H9 (cell line): ENCODE results near the gene CD84. TPM values are rescaled to one million over a fixed set of nuclear protein-coding genes. Genes with fewer than 3 reads are reported as not detected.

ENCODE experiments used
- DNase-seq: peaks from one replicate; pipeline ENCODE4 v3.0.0-alpha.2; 2017
- H2AFZ ChIP-seq: one replicate; pipeline ENCODE4 v1.6.1; 2013; ENCODE audit warnings: mild to moderate bottlenecking, low read length, control low read depth, moderate library complexity
- H2AK5ac ChIP-seq: 2 replicates; pipeline ENCODE4 v1.6.1; 2013; ENCODE audit warnings: low read length, control low read depth, mixed read lengths; ENCODE audit not compliant: insufficient read length
- H2BK120ac ChIP-seq: one replicate; pipeline ENCODE4 v1.6.1; 2013; ENCODE audit warnings: low read depth, mild to moderate bottlenecking, low read length, control low read depth, inconsistent platforms; ENCODE audit not compliant: poor library complexity, severe bottlenecking
- H2BK12ac ChIP-seq: 2 replicates; pipeline ENCODE4 v1.6.1; 2013; ENCODE audit warnings: low read length, control low read depth, mixed read lengths, low read depth; ENCODE audit not compliant: insufficient read length
- H2BK15ac ChIP-seq: 2 replicates; pipeline ENCODE4 v1.6.1; 2013; ENCODE audit warnings: low read depth, low read length, control low read depth
- H2BK20ac ChIP-seq: one replicate; pipeline ENCODE4 v1.6.1; 2013; ENCODE audit warnings: low read depth, mild to moderate bottlenecking, low read length, control low read depth, inconsistent platforms; ENCODE audit not compliant: poor library complexity, severe bottlenecking
- H2BK5ac ChIP-seq: 2 replicates; pipeline ENCODE4 v1.6.1; 2013; ENCODE audit warnings: low read length, control low read depth, mixed read lengths; ENCODE audit not compliant: insufficient read length
- H3K14ac ChIP-seq: 2 replicates; pipeline ENCODE4 v1.6.1; 2013; ENCODE audit warnings: low read length, control low read depth; ENCODE audit not compliant: insufficient read depth
- H3K18ac ChIP-seq: 2 replicates; pipeline ENCODE4 v1.6.1; 2013; ENCODE audit warnings: low read depth, mild to moderate bottlenecking, mixed read lengths, low read length, control low read depth; ENCODE audit not compliant: insufficient read length
- H3K23ac ChIP-seq: 2 replicates; pipeline ENCODE4 v1.6.1; 2013; ENCODE audit warnings: low read length, control low read depth, mixed read lengths, low read depth; ENCODE audit not compliant: insufficient read length
- H3K23me2 ChIP-seq: 2 replicates; pipeline ENCODE4 v1.6.1; 2013; ENCODE audit warnings: low read depth, mild to moderate bottlenecking, mixed read lengths, low read length, control low read depth; ENCODE audit not compliant: insufficient read length, poor library complexity, severe bottlenecking
- H3K27ac ChIP-seq: 2 replicates; pipeline ENCODE4 v1.5.1; 2013; ENCODE audit warnings: low read length, control low read depth, mixed read lengths, low read depth; ENCODE audit not compliant: insufficient read length
- H3K27me3 ChIP-seq: 2 replicates; pipeline ENCODE4 v1.6.1; 2013; ENCODE audit warnings: low read length, control low read depth, inconsistent platforms; ENCODE audit not compliant: insufficient read depth
- H3K4ac ChIP-seq: 2 replicates; pipeline ENCODE4 v1.6.1; 2013; ENCODE audit warnings: low read depth, mild to moderate bottlenecking, control low read depth, inconsistent platforms, low read length, moderate library complexity
- H3K4me1 ChIP-seq: 2 replicates; pipeline ENCODE4 v1.6.1; 2013; ENCODE audit warnings: low read length, control low read depth, inconsistent platforms; ENCODE audit not compliant: insufficient read depth
- H3K4me2 ChIP-seq: 2 replicates; pipeline ENCODE4 v1.6.1; 2013; ENCODE audit warnings: low read length, control low read depth, mixed read lengths; ENCODE audit not compliant: insufficient read length, insufficient read depth
- H3K56ac ChIP-seq: 2 replicates; pipeline ENCODE4 v1.6.1; 2013; ENCODE audit warnings: low read depth, mild to moderate bottlenecking, mixed read lengths, low read length, control low read depth; ENCODE audit not compliant: insufficient read length
- H3K79me1 ChIP-seq: 2 replicates; pipeline ENCODE4 v1.6.1; 2013; ENCODE audit warnings: low read depth, mild to moderate bottlenecking, moderate library complexity, low read length, control low read depth, inconsistent platforms; ENCODE audit not compliant: insufficient read depth, poor library complexity, severe bottlenecking
- H3K79me2 ChIP-seq: 2 replicates; pipeline ENCODE4 v1.6.1; 2013; ENCODE audit warnings: low read length, control low read depth, inconsistent platforms; ENCODE audit not compliant: insufficient read depth
- H3K9ac ChIP-seq: 2 replicates; pipeline ENCODE4 v1.6.1; 2013; ENCODE audit warnings: low read length, control low read depth, mixed read lengths; ENCODE audit not compliant: insufficient read length; ENCODE audit errors: extremely low read depth
- H3K9me3 ChIP-seq: one replicate; pipeline ENCODE4 v1.6.1; 2013; ENCODE audit warnings: low read depth, low read length, inconsistent platforms; ENCODE audit not compliant: control insufficient read depth
- H3T11ph ChIP-seq: one replicate; pipeline ENCODE4 v1.6.1; 2013; ENCODE audit warnings: mild to moderate bottlenecking, low read length, control low read depth, inconsistent platforms
- H4K20me1 ChIP-seq: one replicate; pipeline ENCODE4 v1.6.1; 2013; ENCODE audit not compliant: control insufficient read depth, insufficient read length, insufficient read depth
- H4K5ac ChIP-seq: 2 replicates; pipeline ENCODE4 v1.6.1; 2013; ENCODE audit warnings: low read depth, mild to moderate bottlenecking, mixed read lengths, low read length, control low read depth; ENCODE audit not compliant: insufficient read length
- H4K8ac ChIP-seq: replicated peaks from 2 replicates; pipeline ENCODE4 v1.6.1; 2013; ENCODE audit warnings: low read length, control low read depth, mixed read lengths, low read depth; ENCODE audit not compliant: insufficient read length
- H4K91ac ChIP-seq: 2 replicates; pipeline ENCODE4 v1.6.1; 2013; ENCODE audit warnings: low read depth, mild to moderate bottlenecking, moderate library complexity, mixed read lengths, low read length, control low read depth; ENCODE audit not compliant: insufficient read length
- H3K27ac Mint-ChIP-seq, 3 experiments: 2 replicates in 2 of 3; 3 replicates in 1 of 3; pipeline ENCODE4 v1.8.0; 2020 to 2021; ENCODE audit warnings: mixed read lengths in 3 of 3, mild to moderate bottlenecking in 1 of 3, moderate library complexity in 1 of 3
- H3K27me3 Mint-ChIP-seq: 2 replicates; pipeline ENCODE4 v1.8.0; 2021; ENCODE audit warnings: low read depth, mild to moderate bottlenecking, moderate library complexity, mixed read lengths
- H3K36me3 Mint-ChIP-seq, 3 experiments: 2 replicates in 2 of 3; 3 replicates in 1 of 3; pipeline ENCODE4 v1.8.0; 2020 to 2021; ENCODE audit warnings: low read depth in 3 of 3, mixed read lengths in 3 of 3; ENCODE audit not compliant: insufficient read depth in 1 of 3
- H3K4me1 Mint-ChIP-seq, 2 experiments: 2 replicates each; pipeline ENCODE4 v1.8.0; 2020; ENCODE audit warnings: mixed read lengths in 2 of 2
- H3K4me3 Mint-ChIP-seq, 2 experiments: 2 replicates in 1 of 2; 3 replicates in 1 of 2; pipeline ENCODE4 v1.8.0; 2020 to 2021; ENCODE audit warnings: mild to moderate bottlenecking in 2 of 2, mixed read lengths in 2 of 2, moderate library complexity in 1 of 2
- H3K9me3 Mint-ChIP-seq, 2 experiments: 2 replicates in 1 of 2; 3 replicates in 1 of 2; pipeline ENCODE4 v1.8.0; 2020; ENCODE audit warnings: mild to moderate bottlenecking in 2 of 2, mixed read lengths in 2 of 2, moderate library complexity in 1 of 2
- WGBS: extraction: QIAGEN DNeasy Blood & Tissue Kit; methylation state at CpG from one replicate; pipeline ENCODE4 v1.1.7; 2013; ENCODE audit warnings: missing lambda C conversion rate, low lambda C conversion rate, mixed read lengths; ENCODE audit not compliant: insufficient read length; ENCODE audit errors: extremely low coverage; 5-methylcytosine and 5-hydroxymethylcytosine counted together
- total RNA-seq: library from RNA; stranded (reverse); gene quantifications from 2 replicates; pipeline ENCODE4 v1.2.1, GENCODE V29; 2021
- TF ChIP-seq, protein P1 (sequence below): fragments of 200-600 bp; sonication (generic); conservative IDR thresholded peaks from 3 replicates; pipeline ENCODE4 v1.8.0; 2021; ENCODE audit warnings: antibody characterized with exemption, mild to moderate bottlenecking

CD84 gene
- total RNA-seq, 1 experiment from 2014 or later: not detected

DNA sequence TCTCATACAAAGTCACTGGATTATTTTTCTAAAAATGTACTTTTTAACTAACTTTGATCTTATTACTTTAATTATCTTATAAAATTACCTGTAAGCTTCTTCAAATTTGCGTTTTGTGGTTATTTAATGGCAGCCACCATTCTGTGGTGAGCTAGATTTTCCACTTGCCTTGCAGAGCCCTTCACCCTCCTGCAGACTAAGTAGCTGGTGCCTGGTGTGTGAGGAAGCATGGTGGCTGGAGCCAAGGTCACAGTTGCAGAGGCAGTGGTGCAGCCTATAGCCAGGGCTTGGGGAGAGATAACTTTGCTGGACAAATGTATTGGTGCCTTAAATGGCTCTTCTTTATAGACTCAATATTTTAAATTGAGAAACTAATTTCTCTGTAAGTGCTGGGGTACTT is 11.2 kb upstream of the CD84 start:
- H3K18ac ChIP-seq: no peak overlapping the region
- H3K27ac ChIP-seq: no peak overlapping the region
- H4K91ac ChIP-seq: no peak overlapping the region
- H3T11ph ChIP-seq: no peak overlapping the region
- Mint-ChIP-seq H3K27me3 (peaks cover 4% of the 10 kb centered on the region; the same call in 1 of the 2 replicates), H3K27ac (no peak overlapping the region), H3K36me3 (peaks cover 0 to 9% (median 2%) of the 10 kb centered on the region in 3 experiments; a peak in 3 of 7 replicates), H3K9me3 (peaks cover 6 to 12% of the 10 kb centered on the region in 2 experiments), H3K4me1 (peaks cover 0 to 6% of the 10 kb centered on the region in 2 experiments; a peak in 2 of 4 replicates), H3K4me3 (no peak overlapping the region)
- H3K14ac ChIP-seq: no peak overlapping the region
- H3K56ac ChIP-seq: no peak overlapping the region
- no CpG with 5 or more reads among the region's 1 CpG for WGBS
- H3K79me1 ChIP-seq: no peaks in the 10 kb centered on the region
- H3K4ac ChIP-seq: no peak overlapping the region
- H3K79me2 ChIP-seq: no peaks in the 10 kb centered on the region
- no peak overlapping the region for H3K23ac ChIP-seq
- H4K20me1 ChIP-seq: no peaks in the 10 kb centered on the region
- H3K9ac ChIP-seq: no peak overlapping the region
- H2BK20ac ChIP-seq: no peak overlapping the region
- TF ChIP-seq, protein P1, sequence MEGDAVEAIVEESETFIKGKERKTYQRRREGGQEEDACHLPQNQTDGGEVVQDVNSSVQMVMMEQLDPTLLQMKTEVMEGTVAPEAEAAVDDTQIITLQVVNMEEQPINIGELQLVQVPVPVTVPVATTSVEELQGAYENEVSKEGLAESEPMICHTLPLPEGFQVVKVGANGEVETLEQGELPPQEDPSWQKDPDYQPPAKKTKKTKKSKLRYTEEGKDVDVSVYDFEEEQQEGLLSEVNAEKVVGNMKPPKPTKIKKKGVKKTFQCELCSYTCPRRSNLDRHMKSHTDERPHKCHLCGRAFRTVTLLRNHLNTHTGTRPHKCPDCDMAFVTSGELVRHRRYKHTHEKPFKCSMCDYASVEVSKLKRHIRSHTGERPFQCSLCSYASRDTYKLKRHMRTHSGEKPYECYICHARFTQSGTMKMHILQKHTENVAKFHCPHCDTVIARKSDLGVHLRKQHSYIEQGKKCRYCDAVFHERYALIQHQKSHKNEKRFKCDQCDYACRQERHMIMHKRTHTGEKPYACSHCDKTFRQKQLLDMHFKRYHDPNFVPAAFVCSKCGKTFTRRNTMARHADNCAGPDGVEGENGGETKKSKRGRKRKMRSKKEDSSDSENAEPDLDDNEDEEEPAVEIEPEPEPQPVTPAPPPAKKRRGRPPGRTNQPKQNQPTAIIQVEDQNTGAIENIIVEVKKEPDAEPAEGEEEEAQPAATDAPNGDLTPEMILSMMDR: no peak
- no peak overlapping the region for H3K4me2 ChIP-seq
- H2BK12ac ChIP-seq: no peak overlapping the region
- H2BK5ac ChIP-seq: no peak overlapping the region
- H2BK120ac ChIP-seq: no peak overlapping the region
- H2AK5ac ChIP-seq: no peak overlapping the region
- H3K27me3 ChIP-seq: no peaks in the 10 kb centered on the region
- H4K5ac ChIP-seq: no peak overlapping the region
- no peaks in the 10 kb centered on the region for H3K9me3 ChIP-seq
- H3K4me1 ChIP-seq: no peaks in the 10 kb centered on the region
- H3K23me2 ChIP-seq: no peaks in the 10 kb centered on the region
- no peak for DNase-seq
- H4K8ac ChIP-seq: no peak overlapping the region
- no peak overlapping the region for H2BK15ac ChIP-seq
- no peak overlapping the region for H2AFZ ChIP-seq
